MM.1S (cell line): ENCODE data around the gene KCNG2.
"Not testable (repeated sequence)": the region's sequence is repeated elsewhere in the genome, so short reads cannot be mapped to it uniquely, and the experiment has no call there.

Experiments used
- DNase-seq: peaks from one replicate; pipeline ENCODE4 v3.0.0-alpha.2; 2015
- H2AFZ ChIP-seq: fragments of 300-600 bp; sonication (generic); 2 replicates; pipeline ENCODE4 v1.6.0; 2016; ENCODE audit warnings: antibody characterized with exemption, low read length
- H3F3A ChIP-seq: fragments of 300-600 bp; sonication (generic); 2 replicates; pipeline ENCODE4 v1.6.1; 2016; ENCODE audit warnings: mild to moderate bottlenecking, antibody characterized with exemption, low read length, moderate library complexity, mixed read lengths; ENCODE audit not compliant: insufficient read depth
- H3K27ac ChIP-seq: fragments of 300-600 bp; sonication (generic); 2 replicates; pipeline ENCODE4 v1.5.1; 2016; ENCODE audit warnings: mild to moderate bottlenecking, low read length
- H3K27me3 ChIP-seq: fragments of 300-600 bp; sonication (generic); replicated peaks from 2 replicates; pipeline ENCODE4 v1.6.0; 2016; ENCODE audit warnings: low read length; ENCODE audit not compliant: insufficient read depth
- H3K36me3 ChIP-seq: fragments of 300-600 bp; sonication (generic); replicated peaks from 2 replicates; pipeline ENCODE4 v1.6.1; 2016; ENCODE audit warnings: mild to moderate bottlenecking, low read length, mixed read lengths; ENCODE audit not compliant: insufficient read depth
- H3K4me1 ChIP-seq: fragments of 300-600 bp; sonication (generic); 2 replicates; pipeline ENCODE4 v1.6.1; 2016; ENCODE audit warnings: low read length, mixed read lengths
- H3K4me2 ChIP-seq: fragments of 300-600 bp; sonication (generic); 2 replicates; pipeline ENCODE4 v1.6.0; 2016; ENCODE audit warnings: low read depth, low read length
- H3K4me3 ChIP-seq: fragments of 300-600 bp; sonication (generic); 2 replicates; pipeline ENCODE4 v1.5.1; 2016; ENCODE audit warnings: low read length, mixed read lengths
- H3K79me2 ChIP-seq: fragments of 300-600 bp; sonication (generic); 2 replicates; pipeline ENCODE4 v1.6.1; 2016; ENCODE audit warnings: mixed run types, low read length, mixed read lengths
- H3K9ac ChIP-seq: fragments of 300-600 bp; sonication (generic); 2 replicates; pipeline ENCODE4 v1.6.1; 2016; ENCODE audit warnings: low read length, mixed read lengths
- H3K9me2 ChIP-seq: fragments of 300-600 bp; sonication (generic); replicated peaks from 2 replicates; pipeline ENCODE4 v1.6.1; 2016; ENCODE audit warnings: mild to moderate bottlenecking, low read length, mixed read lengths; ENCODE audit not compliant: insufficient read depth
- H3K9me3 ChIP-seq: fragments of 300-600 bp; sonication (generic); replicated peaks from 2 replicates; pipeline ENCODE4 v1.6.1; 2016; ENCODE audit warnings: mild to moderate bottlenecking, low read length, mixed read lengths; ENCODE audit not compliant: insufficient read depth
- H4K20me1 ChIP-seq: fragments of 300-600 bp; sonication (generic); 2 replicates; pipeline ENCODE4 v1.6.1; 2016; ENCODE audit warnings: mild to moderate bottlenecking, low read length, moderate library complexity, mixed read lengths; ENCODE audit not compliant: insufficient read depth
- CTCF ChIP-seq: fragments of 300-600 bp; sonication (generic); IDR thresholded peaks from 2 replicates; pipeline ENCODE4 v1.5.1; 2016; ENCODE audit warnings: antibody characterized with exemption, low read length, mixed read lengths
- EZH2 ChIP-seq: fragments of 300-600 bp; sonication (generic); optimal IDR thresholded peaks from 2 replicates; pipeline ENCODE3; 2017; ENCODE audit warnings: low read depth, mild to moderate bottlenecking, antibody characterized with exemption, low read length, mixed read lengths
- EZH2phosphoT487 ChIP-seq: fragments of 300-600 bp; sonication (generic); IDR thresholded peaks from 2 replicates; pipeline ENCODE4 v1.6.1; 2018; ENCODE audit warnings: antibody characterized with exemption, low read length

Gene KCNG2

GRCh38 chr18:79749251-79750191 is 48.2 kb upstream of the KCNG2 start:
- no peak overlapping the region for H3K9ac ChIP-seq
- H3K4me3 ChIP-seq = no peak overlapping the region
- no peaks in the 10 kb centered on the region for H3K79me2 ChIP-seq
- H3F3A ChIP-seq = no peaks in the 10 kb centered on the region
- DNase-seq = no peak
- no peaks in the 10 kb centered on the region for H3K27me3 ChIP-seq
- H3K9me2 ChIP-seq = no peaks in the 10 kb centered on the region
- TF ChIP-seq CTCF = no peak
- no peak for TF ChIP-seq EZH2phosphoT487
- TF ChIP-seq EZH2 = no peak
- H4K20me1 ChIP-seq = no peaks in the 10 kb centered on the region
- H3K36me3 ChIP-seq = peaks cover 7% of the 10 kb centered on the region
- no peak overlapping the region for H3K4me2 ChIP-seq
- H3K4me1 ChIP-seq = no peaks in the 10 kb centered on the region
- no peak overlapping the region for H2AFZ ChIP-seq
- H3K9me3 ChIP-seq = no peaks in the 10 kb centered on the region
- no peak overlapping the region for H3K27ac ChIP-seq

GRCh38 chr18:79750980-79751571 is 46.7 kb upstream of the KCNG2 start:
- no peaks in the 10 kb centered on the region for H3K79me2 ChIP-seq
- no peaks in the 10 kb centered on the region for H3K9me3 ChIP-seq
- DNase-seq = no peak
- H3F3A ChIP-seq = no peaks in the 10 kb centered on the region
- H3K4me2 ChIP-seq = no peak overlapping the region
- H3K36me3 ChIP-seq = peaks cover 7% of the 10 kb centered on the region
- TF ChIP-seq EZH2 = no peak
- TF ChIP-seq CTCF = no peak
- no peak for TF ChIP-seq EZH2phosphoT487
- no peaks in the 10 kb centered on the region for H3K27me3 ChIP-seq
- no peak overlapping the region for H2AFZ ChIP-seq
- H4K20me1 ChIP-seq = no peaks in the 10 kb centered on the region
- no peaks in the 10 kb centered on the region for H3K9me2 ChIP-seq
- no peak overlapping the region for H3K27ac ChIP-seq
- H3K4me3 ChIP-seq = no peak overlapping the region
- H3K9ac ChIP-seq = no peak overlapping the region
- H3K4me1 ChIP-seq = no peaks in the 10 kb centered on the region

- not testable (repeated sequence) for H3K36me3 ChIP-seq
Measured at GRCh38 chr18:79751918-79752578, 45.7 kb upstream of the KCNG2 start.

GRCh38 chr18:79752946-79753345 is 44.8 kb upstream of the KCNG2 start:
- not testable (repeated sequence) for DNase-seq, H3K79me2 ChIP-seq

More at GRCh38 chr18:79751918-79752578, 45.7 kb upstream of the KCNG2 start:
- not testable (repeated sequence) for H3K9me2 ChIP-seq, DNase-seq, H3K4me1 ChIP-seq, H3K27ac ChIP-seq, H2AFZ ChIP-seq, H3K27me3 ChIP-seq, H3K9ac ChIP-seq, H3F3A ChIP-seq, H4K20me1 ChIP-seq, H3K4me3 ChIP-seq, H3K4me2 ChIP-seq, H3K79me2 ChIP-seq, H3K9me3 ChIP-seq

More at GRCh38 chr18:79752946-79753345, 44.8 kb upstream of the KCNG2 start:
- not testable (repeated sequence) for H4K20me1 ChIP-seq, H3F3A ChIP-seq, H3K9me3 ChIP-seq, H3K4me3 ChIP-seq, H3K9ac ChIP-seq, H2AFZ ChIP-seq, H3K27ac ChIP-seq, H3K36me3 ChIP-seq, H3K4me1 ChIP-seq, H3K9me2 ChIP-seq, H3K27me3 ChIP-seq, H3K4me2 ChIP-seq
